ENCODE results near the gene POLG2. TPM values are rescaled to one million over a fixed set of nuclear protein-coding genes. Genes with fewer than 3 reads are reported as not detected.

The POLG2 gene
- total and polyA plus RNA-seq, 9 of the 15 experiments (the other 6 are each of a cell fraction or from before 2014, with no cell fraction given), result 13.4 to 44.8 (median 37.0) TPM

DNA sequence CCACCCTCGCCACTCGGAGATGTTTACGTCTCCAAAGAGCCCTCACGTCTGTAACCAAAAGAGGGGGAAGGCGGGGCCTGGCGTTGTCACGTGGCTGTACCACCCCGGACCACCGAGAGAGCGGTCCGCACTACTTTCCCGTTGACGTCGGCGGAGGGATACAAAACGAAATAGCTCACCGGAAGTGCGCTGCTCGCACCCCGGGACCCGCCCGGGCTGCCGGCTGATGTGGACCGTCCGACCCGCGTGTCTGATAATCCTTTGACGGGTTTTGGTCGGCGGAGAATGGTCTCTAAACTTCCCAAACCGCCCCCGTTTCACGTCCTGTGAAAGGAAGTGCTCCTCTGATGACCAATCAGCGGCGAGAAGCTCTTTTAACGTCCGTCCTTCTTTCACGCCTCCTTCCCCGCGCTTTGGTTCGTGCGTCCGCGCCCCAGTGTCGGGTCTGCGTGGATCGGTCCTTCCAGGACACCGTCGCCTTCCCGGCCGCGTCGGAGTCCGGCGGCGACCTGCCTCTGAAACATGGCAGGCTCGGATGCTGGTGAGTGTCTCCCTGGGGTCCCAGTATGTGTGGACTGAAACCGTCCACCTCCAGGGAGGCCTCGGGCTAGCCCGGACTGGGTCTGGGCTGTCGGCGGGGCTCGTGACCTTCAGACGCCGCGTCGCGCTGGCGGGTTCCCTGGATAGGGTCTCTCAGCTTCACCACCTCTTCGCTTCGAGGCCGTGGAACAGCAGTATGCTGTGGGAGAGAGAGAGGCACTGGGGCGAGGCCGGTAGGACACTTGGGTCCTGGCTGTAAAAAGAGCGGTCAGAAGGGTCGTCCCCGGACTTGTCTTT, 9.9 kb upstream of the POLG2 start, which contains the start of gene CEP95 (continued):
- TF ChIP-seq, protein P1, sequence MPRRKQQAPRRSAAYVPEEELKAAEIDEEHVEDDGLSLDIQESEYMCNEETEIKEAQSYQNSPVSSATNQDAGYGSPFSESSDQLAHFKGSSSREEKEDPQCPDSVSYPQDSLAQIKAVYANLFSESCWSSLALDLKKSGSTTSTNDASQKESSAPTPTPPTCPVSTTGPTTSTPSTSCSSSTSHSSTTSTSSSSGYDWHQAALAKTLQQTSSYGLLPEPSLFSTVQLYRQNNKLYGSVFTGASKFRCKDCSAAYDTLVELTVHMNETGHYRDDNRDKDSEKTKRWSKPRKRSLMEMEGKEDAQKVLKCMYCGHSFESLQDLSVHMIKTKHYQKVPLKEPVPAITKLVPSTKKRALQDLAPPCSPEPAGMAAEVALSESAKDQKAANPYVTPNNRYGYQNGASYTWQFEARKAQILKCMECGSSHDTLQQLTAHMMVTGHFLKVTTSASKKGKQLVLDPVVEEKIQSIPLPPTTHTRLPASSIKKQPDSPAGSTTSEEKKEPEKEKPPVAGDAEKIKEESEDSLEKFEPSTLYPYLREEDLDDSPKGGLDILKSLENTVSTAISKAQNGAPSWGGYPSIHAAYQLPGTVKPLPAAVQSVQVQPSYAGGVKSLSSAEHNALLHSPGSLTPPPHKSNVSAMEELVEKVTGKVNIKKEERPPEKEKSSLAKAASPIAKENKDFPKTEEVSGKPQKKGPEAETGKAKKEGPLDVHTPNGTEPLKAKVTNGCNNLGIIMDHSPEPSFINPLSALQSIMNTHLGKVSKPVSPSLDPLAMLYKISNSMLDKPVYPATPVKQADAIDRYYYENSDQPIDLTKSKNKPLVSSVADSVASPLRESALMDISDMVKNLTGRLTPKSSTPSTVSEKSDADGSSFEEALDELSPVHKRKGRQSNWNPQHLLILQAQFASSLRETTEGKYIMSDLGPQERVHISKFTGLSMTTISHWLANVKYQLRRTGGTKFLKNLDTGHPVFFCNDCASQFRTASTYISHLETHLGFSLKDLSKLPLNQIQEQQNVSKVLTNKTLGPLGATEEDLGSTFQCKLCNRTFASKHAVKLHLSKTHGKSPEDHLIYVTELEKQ (CRISPR knock-in tag; IDR thresholded peaks at IDR 0.05), result no peak
- TF ChIP-seq CEBPG (CRISPR knock-in tag; IDR thresholded peaks at IDR 0.05) (no peak), CEBPG (tag; conservative IDR thresholded peaks at IDR 0.05 in 1 of 2, IDR thresholded peaks at IDR 0.05 in 1 of 2) (peak in 1 of 2 experiments; percentile 6; a peak in 2 of 4 replicates), ZSCAN32 (CRISPR knock-in tag; IDR thresholded peaks at IDR 0.05) (no peak), EP400 (IDR thresholded peaks at IDR 0.05) (peak; percentile 98), ESRRB (CRISPR knock-in tag; IDR thresholded peaks at IDR 0.05; ENCODE audit: borderline replicate concordance) (no peak), MCM2 (IDR thresholded peaks at IDR 0.05; ENCODE audit: low read depth) (no peak), HNRNPL (IDR thresholded peaks at IDR 0.05; ENCODE audit: low read depth, low read length) (no peak), MED1 (CRISPR knock-in tag; IDR thresholded peaks at IDR 0.05; ENCODE audit: borderline replicate concordance) (no peak; the same call in 1 of the 2 replicates), CHD4 (IDR thresholded peaks at IDR 0.05; ENCODE audit: insufficient read depth, insufficient replicate concordance, low read depth, low read length, poor library complexity, severe bottlenecking) (peak; percentile 44), NFIC (IDR thresholded peaks at IDR 0.05) (peak; percentile 44; the same call in 1 of the 2 replicates), KDM1A (IDR thresholded peaks at IDR 0.05) (no peak), FOXK1 (CRISPR knock-in tag; IDR thresholded peaks at IDR 0.05; ENCODE audit: borderline replicate concordance) (no peak), SMARCA5 (IDR thresholded peaks at IDR 0.05) (peak; percentile 59; the same call in 1 of the 2 replicates), CTBP1 (IDR thresholded peaks at IDR 0.05; ENCODE audit: borderline replicate concordance) (peak; percentile 53; the same call in 1 of the 2 replicates), PTRF (tag; IDR thresholded peaks at IDR 0.05) (no peak), ZBTB7A (IDR thresholded peaks at IDR 0.05; ENCODE audit: borderline replicate concordance, control insufficient read depth, low read depth, low read length) (peak; percentile 88; the same call in 1 of the 2 replicates), ARID1B (IDR thresholded peaks at IDR 0.05) (peak; percentile 22; the same call in 1 of the 2 replicates), TOE1 (IDR thresholded peaks at IDR 0.05; ENCODE audit: borderline replicate concordance) (peak; percentile 86), TOE1 (CRISPR knock-in tag; IDR thresholded peaks at IDR 0.05; ENCODE audit: borderline replicate concordance, low read depth) (no peak), TEAD2 (tag; IDR thresholded peaks at IDR 0.05) (no peak), ZNF778 (CRISPR knock-in tag; IDR thresholded peaks at IDR 0.05) (no peak), BHLHE40 (IDR thresholded peaks at IDR 0.05; ENCODE audit: low read length) (peak; percentile 72; the same call in 1 of the 2 replicates)
- TF ChIP-seq, protein P2, sequence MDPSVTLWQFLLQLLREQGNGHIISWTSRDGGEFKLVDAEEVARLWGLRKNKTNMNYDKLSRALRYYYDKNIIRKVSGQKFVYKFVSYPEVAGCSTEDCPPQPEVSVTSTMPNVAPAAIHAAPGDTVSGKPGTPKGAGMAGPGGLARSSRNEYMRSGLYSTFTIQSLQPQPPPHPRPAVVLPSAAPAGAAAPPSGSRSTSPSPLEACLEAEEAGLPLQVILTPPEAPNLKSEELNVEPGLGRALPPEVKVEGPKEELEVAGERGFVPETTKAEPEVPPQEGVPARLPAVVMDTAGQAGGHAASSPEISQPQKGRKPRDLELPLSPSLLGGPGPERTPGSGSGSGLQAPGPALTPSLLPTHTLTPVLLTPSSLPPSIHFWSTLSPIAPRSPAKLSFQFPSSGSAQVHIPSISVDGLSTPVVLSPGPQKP (CRISPR knock-in tag; IDR thresholded peaks at IDR 0.05), result no peak
